ENCODE data around the gene LNPEP.
A peak's percentile ranks its signal among the peaks of the same experiment; 100 is the strongest.

LNPEP gene

DNA sequence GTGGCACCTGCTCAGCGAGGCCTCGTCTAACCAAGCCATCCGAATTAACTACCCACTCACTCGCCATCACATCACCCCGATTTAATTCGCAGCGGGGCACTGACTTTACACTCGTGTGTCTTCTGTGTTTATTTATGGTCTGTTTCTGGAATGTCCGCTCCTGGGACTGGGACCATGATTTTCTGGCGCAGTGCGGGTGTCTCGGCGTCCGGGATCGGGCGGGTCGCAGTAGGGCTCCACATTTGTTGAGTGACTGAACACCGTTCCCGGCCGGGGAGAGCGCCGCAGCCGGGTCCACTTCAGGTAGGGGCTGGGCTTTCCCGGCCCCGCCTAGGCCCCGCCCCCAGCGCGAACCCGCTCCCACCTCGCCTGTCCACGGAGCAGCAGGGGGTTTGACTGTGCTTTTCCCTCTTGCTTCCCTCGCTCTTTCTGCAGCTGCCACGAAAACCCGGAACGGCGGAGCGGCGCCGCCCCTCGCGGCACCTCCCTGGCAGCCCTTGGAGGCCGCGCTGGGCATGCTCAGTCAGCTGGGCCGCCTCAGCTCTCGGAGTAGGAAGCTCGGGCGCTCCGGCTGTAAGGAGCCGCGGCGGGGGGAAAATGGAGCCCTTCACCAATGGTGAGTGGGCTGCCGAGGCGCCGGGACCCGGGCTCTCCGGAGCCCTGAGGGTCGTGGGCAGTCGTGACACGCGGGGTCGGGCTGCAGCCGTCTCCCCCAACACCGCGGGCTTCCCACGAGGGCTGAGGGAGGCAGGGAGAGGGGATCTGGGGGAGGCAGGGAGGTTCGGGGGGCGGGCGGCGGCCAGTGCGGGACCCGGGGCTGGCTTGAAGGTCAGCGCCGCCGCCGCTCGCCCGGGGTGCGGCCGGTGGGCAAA lies at the start of gene LNPEP:
LNPEP (plus strand) TSS at position 522 of the 872 bp plus-strand sequence; CDS start at position 598, 76 bp downstream.
- peak; percentile 95 for DNase-seq

DNA sequence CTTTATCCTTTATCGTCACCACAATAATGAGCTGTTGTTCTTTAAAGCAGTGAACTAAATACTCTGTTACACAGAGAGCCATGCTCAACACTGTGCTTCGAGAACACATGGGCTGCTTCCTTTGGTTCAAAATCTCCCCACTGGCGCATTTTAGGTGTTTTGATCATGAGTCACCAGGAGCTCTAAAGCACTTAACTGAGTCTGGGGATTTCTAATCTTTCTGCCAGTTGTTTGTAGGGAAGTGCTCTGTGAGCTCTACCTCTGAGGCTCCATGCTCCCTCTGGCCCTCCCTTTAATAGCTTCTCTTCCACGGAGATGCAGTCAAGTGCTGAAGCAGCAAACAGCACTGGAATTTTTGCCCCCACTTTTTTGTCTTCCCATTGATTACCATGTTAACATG lies 42.5 kb upstream of the LNPEP start:
- no peak for DNase-seq

DNA sequence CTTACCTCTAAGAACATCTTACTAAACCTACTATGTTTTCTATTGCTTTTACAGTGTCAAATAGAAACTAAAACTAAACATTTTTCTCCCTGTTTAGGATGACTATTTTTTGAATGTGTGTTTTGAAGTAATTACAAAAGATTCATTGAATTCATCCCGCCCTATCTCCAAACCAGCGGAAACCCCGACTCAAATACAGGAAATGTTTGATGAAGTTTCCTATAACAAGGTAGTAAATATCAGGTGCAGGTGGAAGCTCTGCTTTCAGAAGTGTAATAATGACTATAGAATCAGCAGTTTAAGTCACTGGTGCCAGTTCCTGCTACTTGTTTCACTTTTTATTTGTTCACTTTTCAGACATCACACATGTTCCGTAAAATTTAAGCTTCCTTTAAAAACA lies 39.6 kb upstream of the LNPEP start:
- DNase-seq, result no peak

DNA sequence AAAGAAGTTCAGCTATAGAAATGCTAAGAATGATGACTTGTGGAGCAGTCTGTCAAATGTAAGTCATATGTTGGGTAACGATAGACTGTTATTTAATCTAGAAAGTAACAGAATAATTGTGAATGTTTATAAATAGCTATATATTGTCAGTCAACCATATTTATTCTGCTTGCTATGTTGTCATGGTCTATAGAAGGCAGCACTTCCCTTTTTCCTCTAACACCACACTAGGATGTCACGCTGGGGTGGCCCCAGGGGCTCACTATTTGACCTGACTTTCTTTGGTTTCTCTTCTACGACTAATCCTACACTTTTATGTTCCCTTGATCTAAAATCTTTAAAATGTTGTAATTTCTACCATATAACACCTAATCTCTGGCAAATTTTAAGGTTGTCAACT lies 39.1 kb upstream of the LNPEP start:
- DNase-seq, result no peak

DNA sequence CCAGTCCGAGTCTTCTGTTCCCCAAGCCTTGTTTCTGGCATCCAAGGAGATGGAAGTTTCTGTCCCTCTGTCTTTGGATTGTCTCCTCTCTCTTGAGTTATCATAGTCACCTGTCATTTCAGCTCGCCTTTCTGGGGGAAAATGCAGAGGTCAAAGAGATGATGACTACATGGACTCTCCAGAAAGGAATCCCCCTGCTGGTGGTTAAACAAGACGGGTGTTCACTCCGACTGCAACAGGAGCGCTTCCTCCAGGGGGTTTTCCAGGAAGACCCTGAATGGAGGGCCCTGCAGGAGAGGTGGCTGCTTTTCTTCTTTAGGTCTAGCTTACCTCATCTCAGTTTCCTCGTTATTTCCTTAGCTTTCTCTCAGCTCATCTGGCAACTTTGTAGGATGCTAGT lies 34.5 kb upstream of the LNPEP start:
- peak; percentile 23 for DNase-seq

DNA sequence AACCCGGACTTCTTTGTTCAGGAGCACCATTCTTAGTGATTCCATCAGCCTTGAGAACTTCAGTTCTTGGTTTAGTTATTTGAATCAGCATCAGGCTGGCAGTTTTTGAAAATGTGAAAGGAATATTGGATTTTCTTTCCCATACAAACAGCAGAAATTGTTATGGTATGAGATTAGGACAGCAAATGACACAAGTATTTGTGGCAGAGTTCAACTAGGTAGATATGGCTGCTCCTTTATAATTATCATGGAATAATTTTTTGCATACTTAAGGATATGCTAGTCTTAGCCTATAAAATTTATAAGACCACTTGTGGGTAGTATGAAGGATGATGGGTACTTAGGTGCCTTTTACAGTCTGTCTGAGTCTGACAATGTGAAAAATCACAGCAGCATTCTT lies 34.0 kb upstream of the LNPEP start:
- DNase-seq, result no peak

DNA sequence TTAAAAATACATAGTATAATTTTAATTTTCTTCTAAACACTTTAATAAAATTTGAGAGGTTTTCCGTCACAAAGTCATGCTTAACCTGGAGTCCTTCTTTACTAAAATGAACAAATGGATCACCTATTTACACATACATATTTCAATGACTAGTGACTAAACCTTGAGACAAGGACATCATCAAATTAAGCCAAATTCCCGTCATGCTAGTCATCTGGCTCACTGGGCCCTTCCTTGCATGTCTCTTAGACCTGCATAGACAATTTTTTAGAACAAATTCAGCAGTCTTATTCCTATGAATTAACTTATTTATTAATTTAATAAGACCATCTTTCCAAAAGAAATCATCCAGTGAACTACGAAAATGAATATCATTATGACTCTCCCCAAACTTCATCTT lies 33.0 kb upstream of the LNPEP start:
- no peak for DNase-seq

DNA sequence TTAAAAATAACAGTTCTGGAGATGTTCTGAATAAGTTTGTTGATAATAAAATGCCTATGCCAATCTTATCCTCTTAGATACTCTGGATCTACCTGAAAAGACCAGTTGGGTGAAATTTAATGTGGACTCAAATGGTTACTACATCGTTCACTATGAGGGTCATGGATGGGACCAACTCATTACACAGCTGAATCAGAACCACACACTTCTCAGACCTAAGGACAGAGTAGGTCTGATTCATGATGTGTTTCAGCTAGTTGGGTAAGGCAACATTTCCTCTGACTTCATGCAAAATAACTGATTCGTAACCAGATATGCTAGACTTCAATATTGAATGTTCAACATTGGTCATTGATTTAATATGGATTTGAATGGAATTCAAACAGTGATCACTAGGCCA lies 32.6 kb upstream of the LNPEP start:
- no peak for DNase-seq

DNA sequence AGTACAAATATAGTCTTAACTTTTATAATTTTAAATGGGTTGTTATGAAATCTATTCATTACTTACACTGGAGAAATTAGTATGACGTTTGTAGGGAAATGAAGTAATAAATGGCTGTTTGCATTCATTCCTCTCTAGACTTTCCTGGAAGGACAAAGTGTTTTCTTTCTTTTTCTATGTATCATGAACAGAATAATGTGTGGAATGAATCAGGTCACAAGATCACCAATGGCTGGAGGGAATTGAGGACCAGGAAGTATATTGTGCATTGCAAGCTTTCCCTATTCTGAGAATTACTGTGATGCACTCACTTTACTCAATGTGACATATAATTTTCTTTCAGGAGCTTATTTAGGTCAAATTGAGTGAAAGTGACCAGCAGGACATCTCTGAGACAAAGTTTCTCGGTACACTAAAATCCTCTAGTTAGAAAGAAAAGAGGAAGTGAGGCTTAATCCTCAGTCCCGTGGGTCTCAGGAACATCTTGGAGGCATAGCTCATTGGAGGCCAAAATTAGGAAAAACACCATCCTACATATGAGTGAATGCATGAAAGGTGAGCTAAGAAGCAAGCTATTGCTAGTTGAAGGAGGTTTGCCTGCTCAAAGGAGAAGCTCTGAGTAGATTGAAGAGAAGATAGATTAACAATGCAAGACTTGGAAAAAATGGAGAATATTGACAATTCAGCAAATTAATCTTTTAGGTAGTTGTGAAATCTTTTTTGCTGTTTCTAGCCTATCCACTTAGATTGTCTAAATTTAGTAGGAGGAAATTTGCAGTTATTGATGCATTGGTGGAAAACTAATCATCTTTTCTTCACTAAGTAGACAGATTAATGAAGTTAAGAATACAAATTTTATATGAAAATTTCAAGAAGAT lies 31.6 kb upstream of the LNPEP start:
- DNase-seq, result no peak

DNA sequence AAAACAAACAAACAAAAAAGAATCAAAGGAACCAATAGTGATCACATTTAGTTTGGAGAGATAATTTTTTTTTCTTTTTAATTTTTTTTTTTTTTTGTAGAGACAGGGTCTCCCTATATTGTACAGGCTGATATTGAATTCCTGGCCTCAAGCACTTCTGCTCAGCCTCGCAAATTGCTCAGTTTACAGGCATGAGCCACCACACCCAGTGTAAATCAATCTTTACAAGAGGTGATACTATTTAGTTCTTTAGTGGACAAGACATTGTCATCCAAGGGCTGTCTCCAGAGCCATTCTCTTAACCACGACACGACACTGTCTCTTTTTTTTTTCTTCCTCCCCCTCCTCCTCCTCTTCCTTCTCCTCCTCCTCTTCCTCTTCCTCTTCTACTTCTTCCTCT lies 30.0 kb upstream of the LNPEP start:
- DNase-seq, result no peak

DNA sequence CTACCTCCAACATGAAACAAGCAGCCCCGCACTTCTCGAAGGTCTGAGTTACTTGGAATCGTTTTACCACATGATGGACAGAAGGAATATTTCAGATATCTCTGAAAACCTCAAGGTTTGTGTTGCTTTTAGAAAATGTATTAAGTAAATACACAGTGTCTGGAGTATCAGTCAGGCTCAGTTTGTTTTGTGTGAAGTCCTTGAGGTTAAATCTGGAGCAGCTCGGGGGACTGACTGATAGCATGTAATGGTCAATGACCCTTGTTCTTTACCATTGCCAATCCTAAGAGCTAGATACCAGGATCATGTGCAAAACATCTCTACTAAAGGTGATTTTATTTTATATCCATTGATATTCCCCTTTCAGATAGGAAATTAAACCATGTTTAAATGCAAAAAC lies 26.9 kb upstream of the LNPEP start:
- no peak for DNase-seq

DNA sequence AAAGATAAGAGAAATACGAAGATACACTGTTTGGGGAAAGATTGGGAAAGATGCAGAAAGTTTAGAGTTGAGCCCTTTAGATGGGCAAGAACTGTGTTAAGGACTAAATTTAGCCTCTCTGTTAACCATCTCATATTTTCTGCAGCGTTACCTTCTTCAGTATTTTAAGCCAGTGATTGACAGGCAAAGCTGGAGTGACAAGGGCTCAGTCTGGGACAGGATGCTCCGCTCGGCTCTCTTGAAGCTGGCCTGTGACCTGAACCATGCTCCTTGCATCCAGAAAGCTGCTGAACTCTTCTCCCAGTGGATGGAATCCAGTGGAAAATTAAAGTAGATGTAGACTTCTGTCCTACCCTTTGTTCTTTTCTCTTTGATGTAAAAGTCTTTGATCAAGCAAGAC lies 26.4 kb upstream of the LNPEP start:
- no peak for DNase-seq

DNA sequence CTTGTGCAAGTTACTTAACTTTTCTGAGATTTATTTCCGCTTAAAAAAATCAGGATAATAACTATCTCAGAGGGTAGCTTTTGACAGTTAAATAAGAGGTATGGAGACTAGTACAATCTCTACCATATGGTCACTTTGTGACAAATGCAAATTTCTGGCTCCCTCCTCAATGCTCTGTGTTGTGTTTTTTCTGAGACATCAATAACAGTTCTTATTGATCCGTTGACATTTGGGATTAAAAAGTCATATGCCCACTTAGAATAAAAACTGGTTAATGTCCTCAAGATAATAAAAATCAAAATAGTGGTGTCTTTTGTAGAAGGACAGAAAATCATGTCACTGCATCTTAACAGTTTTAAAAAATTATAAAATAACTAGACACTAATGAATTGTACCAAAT lies 24.7 kb upstream of the LNPEP start:
- no peak for DNase-seq

DNA sequence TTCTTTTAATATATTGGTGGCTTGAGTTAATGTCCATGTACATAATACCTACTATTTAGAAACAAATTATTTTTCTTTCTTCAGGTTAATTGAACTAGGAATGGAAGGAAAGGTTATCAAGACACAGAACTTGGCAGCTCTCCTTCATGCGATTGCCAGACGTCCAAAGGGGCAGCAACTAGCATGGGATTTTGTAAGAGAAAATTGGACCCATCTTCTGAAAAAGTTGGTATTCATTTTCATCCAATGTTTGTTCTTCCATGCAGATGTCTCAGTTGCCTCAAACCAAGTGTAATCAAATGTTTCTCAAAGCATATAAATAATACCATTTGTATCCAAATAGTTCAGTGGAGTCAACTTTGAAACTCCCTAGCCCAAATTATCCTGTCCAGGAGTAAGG lies 22.6 kb upstream of the LNPEP start:
- DNase-seq, result no peak

DNA sequence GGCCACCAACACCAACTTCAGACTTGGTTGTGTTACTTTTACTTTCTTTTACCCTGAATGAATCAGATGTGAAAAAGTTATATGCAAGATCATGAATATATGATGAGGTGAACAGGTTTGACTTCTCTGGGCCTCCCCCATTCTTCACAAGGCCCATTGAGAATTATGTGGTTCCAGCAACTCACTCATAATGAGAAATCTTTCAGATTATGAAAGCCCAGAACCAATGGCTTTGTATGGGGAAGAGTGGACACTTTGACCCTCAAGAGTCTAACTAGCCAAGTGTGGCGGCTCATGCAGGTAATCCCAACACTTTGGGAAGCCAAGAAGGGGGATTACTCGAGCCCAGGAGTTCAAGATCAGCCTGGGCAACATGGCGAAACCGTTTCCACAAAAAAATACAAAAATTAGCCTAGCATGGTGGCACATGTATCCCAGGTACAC lies 16.1 kb upstream of the LNPEP start:
- DNase-seq, result no peak

DNA sequence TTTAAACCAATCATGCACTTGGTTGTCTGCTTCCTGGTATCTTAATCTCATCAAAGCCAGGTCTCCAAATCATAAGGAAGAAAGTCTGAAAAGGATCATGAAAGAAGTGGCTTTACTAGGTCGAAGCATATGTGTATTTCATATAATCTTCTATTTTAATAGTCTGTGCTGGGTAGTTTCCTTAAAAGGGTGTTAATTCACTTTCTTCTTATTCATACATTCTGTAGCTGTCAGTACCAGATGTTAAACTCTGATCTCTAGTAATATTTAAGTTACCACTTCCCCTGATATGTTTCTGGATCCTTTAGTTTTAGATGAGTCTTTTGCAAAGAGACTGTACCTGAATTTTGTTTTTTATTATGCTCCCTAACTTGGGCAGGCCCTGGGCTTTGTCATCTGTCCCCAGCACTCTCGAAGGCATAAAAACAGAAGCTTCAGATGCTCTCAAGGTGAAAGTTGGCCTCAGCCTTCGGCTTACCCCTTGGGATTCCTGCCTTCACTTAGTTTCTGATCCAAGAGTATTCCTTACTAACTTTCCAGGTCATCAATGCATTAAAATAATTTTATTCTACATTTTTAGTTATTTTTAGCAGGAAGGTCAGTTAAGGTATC lies 15.0 kb upstream of the LNPEP start:
- no peak for DNase-seq

DNA sequence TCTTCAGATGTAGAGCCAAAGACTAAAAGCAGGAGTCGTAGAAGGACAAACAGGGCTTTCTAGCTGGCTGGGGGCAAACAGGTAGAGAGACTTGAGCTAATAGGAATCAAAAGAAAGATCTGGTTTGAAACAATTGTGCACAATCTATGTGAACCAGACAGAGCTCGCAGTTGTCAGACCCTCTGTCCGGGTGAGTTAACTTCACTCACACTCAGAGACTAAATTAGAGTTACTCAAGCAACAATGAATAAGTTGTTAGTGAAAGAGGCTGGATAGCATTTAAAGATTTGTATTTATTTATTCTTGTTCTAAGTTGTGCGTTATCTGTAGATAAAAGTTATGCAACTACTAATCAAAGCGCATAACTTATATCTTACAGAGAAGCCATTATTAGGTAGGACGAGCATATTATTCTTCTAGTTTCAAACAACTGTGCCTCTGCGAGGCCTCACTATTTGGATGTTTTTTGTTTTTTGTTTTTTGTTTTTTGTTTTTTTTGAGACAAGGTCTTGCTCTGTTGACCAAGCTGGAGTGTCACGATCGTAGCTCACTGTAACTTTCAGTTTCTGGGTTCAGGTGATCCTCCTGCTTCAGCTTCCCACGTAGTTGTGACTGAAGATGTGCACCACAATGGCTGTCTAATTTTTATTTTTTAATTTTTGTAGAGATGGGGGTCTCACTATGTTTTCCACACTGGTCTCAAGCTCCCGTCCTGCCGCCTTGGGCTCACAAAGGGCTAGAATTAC lies 13.2 kb upstream of the LNPEP start:
- DNase-seq, result no peak

DNA sequence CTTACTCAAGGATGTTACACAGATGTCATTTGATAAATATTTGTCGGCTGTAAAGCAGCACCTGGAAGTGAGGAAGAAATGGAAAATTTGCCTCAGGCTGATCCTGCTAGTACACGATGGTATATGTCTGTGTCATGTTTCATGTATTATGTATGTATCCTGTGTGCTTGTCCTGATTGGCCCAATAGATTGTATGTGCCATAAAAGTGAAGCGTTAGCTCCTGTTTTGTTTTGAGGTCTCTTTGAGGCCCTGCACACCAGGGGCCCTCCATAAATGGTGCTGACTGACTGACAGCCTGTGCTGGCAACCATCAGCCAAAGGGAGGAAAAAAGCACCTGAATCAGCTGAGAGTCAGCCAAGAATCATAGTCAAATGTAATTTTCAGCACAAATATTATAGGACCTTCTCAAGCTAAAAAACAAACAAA lies 11.8 kb upstream of the LNPEP start:
- DNase-seq, result no peak

DNA sequence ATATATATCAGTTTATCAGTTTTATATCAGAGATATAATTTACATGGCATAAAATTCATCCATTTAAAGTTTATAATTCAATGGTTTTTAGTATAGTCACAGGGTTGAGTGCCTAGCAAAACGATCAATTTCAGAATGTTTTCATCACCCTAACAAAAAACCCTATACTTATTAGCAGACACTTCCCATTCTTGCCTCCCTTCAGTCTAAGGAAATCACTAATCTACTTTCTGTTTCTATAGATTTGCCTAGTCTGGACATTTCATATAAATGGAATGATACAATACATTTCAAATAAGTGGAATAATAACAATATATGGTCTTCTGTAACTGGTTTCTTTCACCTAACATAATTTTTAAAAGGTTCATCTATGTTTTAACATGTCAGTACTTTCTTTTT lies 9.6 kb upstream of the LNPEP start:
- no peak for DNase-seq

DNA sequence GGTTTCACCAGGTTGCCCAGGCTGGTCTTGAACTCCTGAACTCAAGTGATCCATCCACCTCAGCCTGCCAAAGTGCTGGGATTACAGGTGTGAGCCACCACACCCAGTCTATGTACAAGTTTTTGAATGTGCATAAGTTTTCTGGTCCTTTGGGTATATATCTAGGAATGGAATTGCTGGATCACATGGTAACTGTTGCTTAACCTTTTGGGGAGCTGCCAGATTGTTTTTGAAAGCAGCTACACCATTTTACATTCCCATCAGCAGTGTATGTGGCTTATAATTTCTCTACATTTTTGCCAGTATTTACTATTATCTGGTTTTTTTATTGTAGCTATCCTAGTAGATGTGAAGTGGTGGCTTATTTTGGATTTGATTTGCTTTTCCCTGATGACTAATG lies 8.9 kb upstream of the LNPEP start:
- DNase-seq, result no peak

DNA sequence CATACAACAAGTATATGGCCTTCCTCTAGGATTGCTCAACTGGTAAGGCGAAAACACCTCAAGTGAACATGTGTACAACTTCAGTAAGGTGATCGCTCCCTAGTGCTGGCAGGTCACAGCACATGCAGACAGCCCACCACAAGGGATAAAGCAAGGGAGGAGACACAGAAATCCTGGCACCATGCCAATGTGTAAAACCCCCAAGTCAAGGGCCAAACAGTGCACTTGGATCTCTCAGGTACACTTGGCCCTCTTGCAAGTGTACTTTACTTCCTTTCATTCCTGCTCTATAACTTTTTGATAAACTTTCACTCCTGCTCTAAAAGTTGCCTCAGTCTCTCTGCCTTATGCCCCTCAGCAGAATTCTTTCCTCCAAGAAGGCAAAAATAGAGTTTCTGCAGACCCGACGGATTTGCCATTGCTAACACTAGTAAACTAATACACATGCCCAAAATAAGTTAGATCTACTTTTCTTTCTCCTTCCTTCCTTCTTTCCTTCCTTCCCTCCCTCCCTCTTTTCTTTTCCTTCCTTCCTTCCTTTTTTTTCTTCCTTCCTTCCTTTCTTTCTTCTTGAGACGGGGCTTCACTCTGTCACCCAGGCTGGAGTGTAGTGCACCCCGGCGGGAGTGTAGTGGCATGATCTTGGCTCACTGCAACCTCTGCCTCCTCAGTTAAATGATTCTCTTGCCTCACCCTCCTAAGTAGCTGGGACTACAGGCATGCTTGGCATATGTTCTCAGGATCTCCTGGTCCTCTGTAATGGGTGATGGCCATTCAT lies 6.8 kb upstream of the LNPEP start:
- DNase-seq, result peak; percentile 12

DNA sequence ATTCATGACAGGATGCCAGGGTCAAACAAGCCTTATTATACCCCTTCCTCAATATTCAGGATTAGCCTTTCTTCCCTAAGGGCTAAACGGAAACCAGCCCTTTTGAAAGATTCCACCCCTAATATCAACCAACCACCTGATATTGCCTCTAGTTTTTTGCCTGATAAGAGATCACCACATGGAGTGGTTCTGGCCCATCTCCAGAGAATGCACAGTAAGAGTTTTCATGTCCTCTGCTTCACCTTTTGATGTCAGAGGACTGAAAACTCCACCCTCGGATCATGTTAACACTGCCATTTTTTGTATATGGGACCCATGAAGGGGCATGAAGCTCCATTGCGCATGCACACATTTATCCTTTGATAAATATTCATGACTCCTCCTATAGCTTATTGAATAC lies 5.8 kb upstream of the LNPEP start:
- DNase-seq, result no peak

Data from NCI-H82 (cell line).